Testis (tissue), 3 donors: ENCODE data around the gene C5orf47. TPM values are rescaled to one million over a fixed set of nuclear protein-coding genes. Genes with fewer than 3 reads are reported as not detected.
A peak's percentile ranks its signal among the peaks of the same experiment; 100 is the strongest.
"Not testable (repeated sequence)": the region's sequence is repeated elsewhere in the genome, so short reads cannot be mapped to it uniquely, and the experiment has no call there.

Experiments
- DNase-seq: peaks from one replicate; pipeline ENCODE4 v3.0.0-alpha.2; 2019
- H3K27ac ChIP-seq, 2 donors: fragments of 200-600 bp; sonication (generic); one replicate each; pipeline ENCODE4 v1.5.1; 2019
- H3K27me3 ChIP-seq: fragments of 200-600 bp; sonication (generic); one replicate; pipeline ENCODE4 v1.5.1; 2019
- H3K36me3 ChIP-seq: fragments of 200-600 bp; sonication (generic); one replicate; pipeline ENCODE4 v1.5.1; 2017; ENCODE audit warnings: low read depth; ENCODE audit errors: missing control alignments
- H3K4me1 ChIP-seq: fragments of 200-600 bp; sonication (generic); one replicate; pipeline ENCODE4 v1.5.1; 2019
- H3K4me3 ChIP-seq, 2 donors: fragments of 200-600 bp; sonication (generic); one replicate each; pipeline ENCODE4 v1.5.1; 2017 to 2019
- H3K9me3 ChIP-seq: fragments of 200-600 bp; sonication (generic); one replicate; pipeline ENCODE4 v1.5.1; 2017
- CTCF ChIP-seq, 3 experiments: fragments of 450-650 bp in 2 of 3; fragments of 200-600 bp in 1 of 3; sonication (generic) in 1 of 3; IDR thresholded peaks; one replicate each; pipeline ENCODE4 v1.5.1; 2016 to 2019; ENCODE audit warnings: antibody characterized with exemption in 3 of 3, mild to moderate bottlenecking in 2 of 3, moderate library complexity in 1 of 3
- POLR2A ChIP-seq: fragments of 450-650 bp; IDR thresholded peaks from one replicate; pipeline ENCODE4 v1.6.1; 2017; ENCODE audit warnings: antibody characterized with exemption, mild to moderate bottlenecking, moderate library complexity
- WGBS, 2 donors: methylation state at CpG; one replicate each; pipeline ENCODE4 v1.1.5; 2018; 5-methylcytosine and 5-hydroxymethylcytosine counted together
- intact Hi-C: fragments of 100-400 bp; cut with DNase I; formaldehyde crosslinking; loops from one replicate; pipeline ENCODE4 v1.15.1; 2023; ENCODE audit warnings: low total_unique reads
- polyA plus RNA-seq: library from polyadenylated mRNA; stranded (reverse); fragments of 350-450 nt; fragmentation: Illumina TruSeq; extraction: RNeasy Lipid Tissue Mini Kit (QIAGEN cat#74804); gene quantifications from one replicate; pipeline ENCODE4 v1.2.3, GENCODE V29; 2014; ENCODE audit warnings: low read depth, low replicate concordance; ENCODE audit not compliant: insufficient read depth
- total RNA-seq, 2 donors: library from RNA; depleted of rRNA; stranded (reverse); fragments of >200 nt; gene quantifications; one replicate each; pipeline ENCODE4 v1.2.3, GENCODE V29; 2016

The C5orf47 gene
- total and polyA plus RNA-seq, 3 donors from 2014 or later = 26.0 to 43.5 (median 29.0) TPM

GRCh38 chr5:174003795-174004194, 14.8 kb downstream of the C5orf47 start:
- no peak for DNase-seq
- no peaks in the 10 kb centered on the region for H3K27me3 ChIP-seq
- no peaks in the 10 kb centered on the region for H3K4me1 ChIP-seq
- TF ChIP-seq POLR2A (no peak), CTCF (IDR thresholded peaks at IDR 0.05) (no peak)
- H3K4me3 ChIP-seq = no peak overlapping the region
- H3K36me3 ChIP-seq = no peaks in the 10 kb centered on the region
- intact Hi-C loops = no loop called here
- H3K9me3 ChIP-seq = no peaks in the 10 kb centered on the region
- no peak overlapping the region for H3K27ac ChIP-seq

- Histone ChIP-seq H3K27me3 (no peaks in the 10 kb centered on the region), H3K4me3 (no peak overlapping the region), H3K9me3 (no peaks in the 10 kb centered on the region), H3K36me3 (no peaks in the 10 kb centered on the region), H3K27ac (no peak overlapping the region), H3K4me1 (no peaks in the 10 kb centered on the region)
- no peak for DNase-seq
- WGBS, 2 donors = 77 to 85% methylated on average over 5 of the region's 5 CpGs
- TF ChIP-seq CTCF (IDR thresholded peaks at IDR 0.05) = no peak
- no peak for TF ChIP-seq POLR2A
- intact Hi-C loops = no loop called here
These were observed 20.0 kb downstream of the C5orf47 start for GRCh38 chr5:174008922-174009321.

- H3K9me3 ChIP-seq = no peaks in the 10 kb centered on the region
- no peak for DNase-seq
- no peaks in the 10 kb centered on the region for H3K36me3 ChIP-seq
- intact Hi-C loops = no loop called here
- 79 to 88% methylated on average over 1 of the region's 1 CpG for WGBS, 2 donors
- H3K4me1 ChIP-seq = no peaks in the 10 kb centered on the region
- H3K27ac ChIP-seq = no peak overlapping the region
- TF ChIP-seq CTCF (IDR thresholded peaks at IDR 0.05) (no peak), POLR2A (no peak)
- H3K27me3 ChIP-seq = no peaks in the 10 kb centered on the region
- no peak overlapping the region for H3K4me3 ChIP-seq
These were observed 21.4 kb downstream of the C5orf47 start for GRCh38 chr5:174010365-174010764.

- no peaks in the 10 kb centered on the region for H3K36me3 ChIP-seq
- H3K9me3 ChIP-seq = no peaks in the 10 kb centered on the region
- no peak for DNase-seq
- TF ChIP-seq CTCF (IDR thresholded peaks at IDR 0.05) = no peak
- no peak for TF ChIP-seq POLR2A
- no peaks in the 10 kb centered on the region for H3K4me1 ChIP-seq
- H3K27me3 ChIP-seq = no peaks in the 10 kb centered on the region
- H3K4me3 ChIP-seq = no peak overlapping the region
- no peak overlapping the region for H3K27ac ChIP-seq
- 74 to 75% methylated on average over 3 of the region's 3 CpGs for WGBS, 2 donors
- intact Hi-C loops = no loop called here
These were observed 22.5 kb downstream of the C5orf47 start for GRCh38 chr5:174011441-174011840.

- H3K27me3 ChIP-seq, intact Hi-C loops, H3K36me3 ChIP-seq, H3K4me3 ChIP-seq, H3K27ac ChIP-seq, H3K4me1 ChIP-seq, H3K9me3 ChIP-seq: not testable (repeated sequence)
- DNase-seq = peak; percentile 17
- TF ChIP-seq CTCF (IDR thresholded peaks at IDR 0.05) = peak in 1 of 3 experiments; percentile 33
- 78 to 80% methylated on average over 18 to 19 of the region's 19 CpGs for WGBS, 2 donors
These were observed 31.3 kb downstream of the C5orf47 start for GRCh38 chr5:174020069-174020927.
